22Rv1 (cell line): ENCODE data around the gene TEKT1.

Experiments used
- ZFX ChIP-seq: fragments of 450-650 bp; IDR thresholded peaks from 2 replicates; pipeline ENCODE4 v1.6.1; 2017; ENCODE audit warnings: antibody characterized with exemption, borderline replicate concordance
- TF ChIP-seq, protein P1 (sequence below): fragments of 450-650 bp; IDR thresholded peaks from 2 replicates; pipeline ENCODE4 v1.5.1; 2017; ENCODE audit warnings: mild to moderate bottlenecking

DNA sequence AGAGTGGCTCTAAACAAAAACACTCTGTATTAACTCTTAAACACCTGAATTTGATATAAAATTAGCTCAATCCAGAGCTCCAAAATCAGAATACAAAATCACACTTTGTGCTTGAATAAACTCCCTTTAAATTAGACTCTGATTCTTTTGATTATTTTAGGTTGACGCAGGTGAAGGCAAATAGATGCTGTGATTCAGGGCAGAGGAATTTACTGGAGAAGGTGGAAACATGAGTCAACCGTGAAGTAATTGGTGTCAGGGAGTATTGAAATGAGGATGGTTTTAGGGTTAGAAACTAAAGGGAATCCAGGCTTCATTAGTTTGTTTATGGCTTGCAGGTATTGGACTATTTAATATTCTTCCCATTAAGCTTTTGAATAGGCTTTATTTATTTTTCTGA lies 37.1 kb upstream of the TEKT1 start:
- TF ChIP-seq, protein P1, sequence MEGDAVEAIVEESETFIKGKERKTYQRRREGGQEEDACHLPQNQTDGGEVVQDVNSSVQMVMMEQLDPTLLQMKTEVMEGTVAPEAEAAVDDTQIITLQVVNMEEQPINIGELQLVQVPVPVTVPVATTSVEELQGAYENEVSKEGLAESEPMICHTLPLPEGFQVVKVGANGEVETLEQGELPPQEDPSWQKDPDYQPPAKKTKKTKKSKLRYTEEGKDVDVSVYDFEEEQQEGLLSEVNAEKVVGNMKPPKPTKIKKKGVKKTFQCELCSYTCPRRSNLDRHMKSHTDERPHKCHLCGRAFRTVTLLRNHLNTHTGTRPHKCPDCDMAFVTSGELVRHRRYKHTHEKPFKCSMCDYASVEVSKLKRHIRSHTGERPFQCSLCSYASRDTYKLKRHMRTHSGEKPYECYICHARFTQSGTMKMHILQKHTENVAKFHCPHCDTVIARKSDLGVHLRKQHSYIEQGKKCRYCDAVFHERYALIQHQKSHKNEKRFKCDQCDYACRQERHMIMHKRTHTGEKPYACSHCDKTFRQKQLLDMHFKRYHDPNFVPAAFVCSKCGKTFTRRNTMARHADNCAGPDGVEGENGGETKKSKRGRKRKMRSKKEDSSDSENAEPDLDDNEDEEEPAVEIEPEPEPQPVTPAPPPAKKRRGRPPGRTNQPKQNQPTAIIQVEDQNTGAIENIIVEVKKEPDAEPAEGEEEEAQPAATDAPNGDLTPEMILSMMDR, result no peak
- no peak for TF ChIP-seq ZFX
